Bronchial epithelial cell (primary cell): ENCODE measurements around the gene FJX1. TPM values are rescaled to one million over a fixed set of nuclear protein-coding genes. Genes with fewer than 3 reads are reported as not detected.

Experiments used
- DNase-seq: peaks from one replicate; pipeline ENCODE4 v3.0.0-alpha.2; 2010; ENCODE audit warnings: low read depth
- FAIRE-seq: peaks from 2 replicates; lab custom pipeline; 2011; peaks lifted over from hg19 to GRCh38; lab: Jason Lieb, UNC
- H3K27me3 ChIP-seq: 2 replicates; pipeline ENCODE4 v1.5.1; 2011; ENCODE audit warnings: low read length; ENCODE audit not compliant: control insufficient read depth, insufficient read depth
- H3K36me3 ChIP-seq: 2 replicates; pipeline ENCODE4 v1.5.1; 2011; ENCODE audit warnings: low read length; ENCODE audit not compliant: control insufficient read depth, insufficient read depth
- H3K4me3 ChIP-seq: 2 replicates; pipeline ENCODE4 v1.5.1; 2011; ENCODE audit warnings: mild to moderate bottlenecking, low read depth, low read length, control low read depth
- total RNA-seq: library from RNA; depleted of rRNA; stranded (reverse); fragments of >200 nt; gene quantifications from 2 replicates; pipeline ENCODE4 v1.2.1, GENCODE V29; 2014
- TF ChIP-seq, protein P1 (sequence below): IDR thresholded peaks from 2 replicates; pipeline ENCODE4 v1.5.1; 2011; ENCODE audit warnings: mild to moderate bottlenecking, moderate library complexity, low read length, control low read depth, inconsistent platforms; ENCODE audit not compliant: insufficient read depth, severe bottlenecking

FJX1 gene
- total RNA-seq, 1 donor from 2014 or later = 24.7 TPM

DNA sequence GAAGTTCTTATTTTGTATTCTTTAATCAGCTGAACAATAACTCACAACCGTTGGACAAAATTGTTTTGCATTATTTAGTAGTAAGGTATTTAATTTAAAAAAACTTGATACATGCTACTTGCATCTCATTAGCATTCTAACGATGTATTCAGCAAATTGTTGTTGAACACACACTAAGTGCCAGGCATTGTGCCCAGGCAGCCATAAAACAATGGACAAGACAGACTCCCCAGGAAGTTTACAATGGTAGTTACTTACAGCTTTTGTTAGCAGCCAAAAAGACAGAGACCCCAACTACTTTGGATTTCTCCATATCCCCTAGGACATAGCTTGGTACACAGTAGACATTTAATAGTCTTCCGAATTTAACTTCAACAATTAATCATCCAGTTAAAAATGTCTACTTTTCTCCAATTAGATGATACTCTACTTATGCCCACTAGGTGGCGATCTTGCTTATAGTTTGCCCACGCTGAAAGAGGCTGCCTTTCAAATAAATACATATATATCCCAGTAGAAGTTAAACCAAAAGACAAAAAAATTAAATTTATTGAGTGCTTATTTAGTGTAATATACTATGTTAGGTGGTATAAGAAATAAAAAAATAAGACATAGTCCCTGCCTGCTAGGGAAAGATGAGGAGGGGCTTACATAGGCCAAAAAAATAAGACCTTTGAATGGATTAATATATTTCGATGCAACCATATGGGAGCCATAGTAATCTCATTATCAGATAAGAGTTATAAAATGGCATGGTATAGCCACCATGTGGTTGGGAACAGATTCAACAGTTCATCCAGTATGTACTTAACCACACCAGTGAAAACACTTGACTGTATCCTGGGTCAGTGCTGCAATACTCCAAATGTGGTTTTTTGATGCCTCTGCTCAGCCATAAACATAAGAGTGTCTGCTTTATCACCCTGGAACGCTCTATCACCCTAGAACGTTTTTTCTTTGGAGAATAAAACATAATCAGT, 2.0 kb upstream of the FJX1 start:
- no peak for FAIRE-seq
- Histone ChIP-seq H3K36me3 (no peaks in the 10 kb centered on the region), H3K27me3 (no peaks in the 10 kb centered on the region), H3K4me3 (no peak overlapping the region)
- TF ChIP-seq, protein P1, sequence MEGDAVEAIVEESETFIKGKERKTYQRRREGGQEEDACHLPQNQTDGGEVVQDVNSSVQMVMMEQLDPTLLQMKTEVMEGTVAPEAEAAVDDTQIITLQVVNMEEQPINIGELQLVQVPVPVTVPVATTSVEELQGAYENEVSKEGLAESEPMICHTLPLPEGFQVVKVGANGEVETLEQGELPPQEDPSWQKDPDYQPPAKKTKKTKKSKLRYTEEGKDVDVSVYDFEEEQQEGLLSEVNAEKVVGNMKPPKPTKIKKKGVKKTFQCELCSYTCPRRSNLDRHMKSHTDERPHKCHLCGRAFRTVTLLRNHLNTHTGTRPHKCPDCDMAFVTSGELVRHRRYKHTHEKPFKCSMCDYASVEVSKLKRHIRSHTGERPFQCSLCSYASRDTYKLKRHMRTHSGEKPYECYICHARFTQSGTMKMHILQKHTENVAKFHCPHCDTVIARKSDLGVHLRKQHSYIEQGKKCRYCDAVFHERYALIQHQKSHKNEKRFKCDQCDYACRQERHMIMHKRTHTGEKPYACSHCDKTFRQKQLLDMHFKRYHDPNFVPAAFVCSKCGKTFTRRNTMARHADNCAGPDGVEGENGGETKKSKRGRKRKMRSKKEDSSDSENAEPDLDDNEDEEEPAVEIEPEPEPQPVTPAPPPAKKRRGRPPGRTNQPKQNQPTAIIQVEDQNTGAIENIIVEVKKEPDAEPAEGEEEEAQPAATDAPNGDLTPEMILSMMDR = peak; percentile 37
- DNase-seq = peak; percentile 53

DNA sequence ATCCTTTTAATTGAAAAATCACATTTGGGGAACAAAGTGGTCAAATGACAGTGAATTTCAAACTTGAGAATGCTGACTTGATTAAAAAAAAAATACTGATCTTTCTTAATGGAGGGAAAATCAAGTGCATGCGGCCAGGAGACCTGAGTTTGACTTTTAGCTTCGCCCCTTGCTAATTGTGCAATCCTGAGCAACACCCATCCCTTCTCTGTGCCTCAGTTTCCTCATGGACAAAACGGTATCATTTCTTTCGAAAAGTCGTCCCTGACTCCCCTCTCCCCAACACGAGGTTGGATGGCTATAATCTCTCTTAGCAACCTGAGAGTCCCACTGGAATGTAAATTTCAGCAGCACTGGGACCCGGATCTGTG, 959 bp upstream of the FJX1 start:
- TF ChIP-seq, protein P1 = no peak
- Histone ChIP-seq H3K4me3 (no peak overlapping the region), H3K27me3 (no peaks in the 10 kb centered on the region), H3K36me3 (no peaks in the 10 kb centered on the region)
- no peak for FAIRE-seq
- DNase-seq = no peak

DNA sequence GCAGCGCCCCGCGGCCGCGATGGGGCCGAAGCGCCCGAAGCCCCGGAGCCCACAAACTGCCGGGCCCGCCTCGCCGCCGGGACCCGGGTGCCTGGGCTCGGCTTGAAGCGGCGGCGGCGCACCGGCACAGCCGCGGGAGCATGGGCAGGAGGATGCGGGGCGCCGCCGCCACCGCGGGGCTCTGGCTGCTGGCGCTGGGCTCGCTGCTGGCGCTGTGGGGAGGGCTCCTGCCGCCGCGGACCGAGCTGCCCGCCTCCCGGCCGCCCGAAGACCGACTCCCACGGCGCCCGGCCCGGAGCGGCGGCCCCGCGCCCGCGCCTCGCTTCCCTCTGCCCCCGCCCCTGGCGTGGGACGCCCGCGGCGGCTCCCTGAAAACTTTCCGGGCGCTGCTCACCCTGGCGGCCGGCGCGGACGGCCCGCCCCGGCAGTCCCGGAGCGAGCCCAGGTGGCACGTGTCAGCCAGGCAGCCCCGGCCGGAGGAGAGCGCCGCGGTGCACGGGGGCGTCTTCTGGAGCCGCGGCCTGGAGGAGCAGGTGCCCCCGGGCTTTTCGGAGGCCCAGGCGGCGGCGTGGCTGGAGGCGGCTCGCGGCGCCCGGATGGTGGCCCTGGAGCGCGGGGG, 346 bp downstream of the FJX1 start:
- Histone ChIP-seq H3K4me3 (peak overlapping the region; percentile 87), H3K27me3 (no peaks in the 10 kb centered on the region), H3K36me3 (no peaks in the 10 kb centered on the region)
- FAIRE-seq (no peak), DNase-seq (peak; percentile 10)
- TF ChIP-seq, protein P1 = peak; percentile 22

DNA sequence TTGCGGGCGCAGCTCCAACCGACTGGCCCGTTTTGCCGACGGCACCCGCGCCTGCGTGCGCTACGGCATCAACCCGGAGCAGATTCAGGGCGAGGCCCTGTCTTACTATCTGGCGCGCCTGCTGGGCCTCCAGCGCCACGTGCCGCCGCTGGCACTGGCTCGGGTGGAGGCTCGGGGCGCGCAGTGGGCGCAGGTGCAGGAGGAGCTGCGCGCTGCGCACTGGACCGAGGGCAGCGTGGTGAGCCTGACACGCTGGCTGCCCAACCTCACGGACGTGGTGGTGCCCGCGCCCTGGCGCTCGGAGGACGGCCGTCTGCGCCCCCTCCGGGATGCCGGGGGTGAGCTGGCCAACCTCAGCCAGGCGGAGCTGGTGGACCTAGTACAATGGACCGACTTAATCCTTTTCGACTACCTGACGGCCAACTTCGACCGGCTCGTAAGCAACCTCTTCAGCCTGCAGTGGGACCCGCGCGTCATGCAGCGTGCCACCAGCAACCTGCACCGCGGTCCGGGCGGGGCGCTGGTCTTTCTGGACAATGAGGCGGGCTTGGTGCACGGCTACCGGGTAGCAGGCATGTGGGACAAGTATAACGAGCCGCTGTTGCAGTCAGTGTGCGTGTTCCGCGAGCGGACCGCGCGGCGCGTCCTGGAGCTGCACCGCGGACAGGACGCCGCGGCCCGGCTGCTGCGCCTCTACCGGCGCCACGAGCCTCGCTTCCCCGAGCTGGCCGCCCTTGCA, 1.0 kb downstream of the FJX1 start:
- DNase-seq (peak; percentile 22), FAIRE-seq (no peak)
- Histone ChIP-seq H3K4me3 (peak overlapping the region; percentile 87), H3K27me3 (no peaks in the 10 kb centered on the region), H3K36me3 (no peaks in the 10 kb centered on the region)
- TF ChIP-seq, protein P1 = no peak

DNA sequence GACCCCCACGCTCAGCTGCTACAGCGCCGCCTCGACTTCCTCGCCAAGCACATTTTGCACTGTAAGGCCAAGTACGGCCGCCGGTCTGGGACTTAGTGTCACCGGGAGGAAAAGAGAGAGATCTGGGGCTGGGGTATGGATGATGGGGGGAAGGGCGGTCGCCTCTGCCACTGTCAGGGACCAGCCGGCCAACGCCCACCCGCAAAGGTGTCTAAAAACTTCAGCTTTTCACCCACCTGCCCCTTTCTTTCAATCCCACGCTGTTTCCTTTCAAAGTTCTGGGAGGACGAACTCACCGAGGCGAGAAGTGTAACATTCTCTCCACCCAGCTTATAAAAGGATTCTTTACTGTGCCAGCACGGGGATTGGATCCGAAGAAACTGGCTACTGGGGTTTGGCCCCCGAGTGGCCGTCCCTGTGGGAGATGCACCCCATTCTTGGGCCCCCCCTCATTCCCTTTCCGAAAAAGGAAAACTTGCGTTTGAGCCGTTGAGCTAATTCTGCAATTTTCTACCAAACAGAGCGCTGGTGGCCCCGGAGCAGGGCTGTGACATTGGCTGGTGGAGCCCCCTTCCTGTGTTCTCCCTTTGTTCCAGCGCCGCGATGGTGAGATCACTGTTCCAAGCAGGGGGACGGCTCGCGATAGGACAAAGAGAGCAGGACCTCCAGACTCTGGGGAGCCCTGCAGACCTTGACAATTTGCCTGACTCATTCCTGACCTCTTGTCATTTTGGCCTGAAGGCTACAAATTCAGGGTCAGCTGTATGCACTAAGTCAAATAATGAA, 1.8 kb downstream of the FJX1 start:
- FAIRE-seq (no peak), DNase-seq (peak; percentile 29)
- TF ChIP-seq, protein P1 = peak; percentile 2
- H3K27me3 ChIP-seq = no peaks in the 10 kb centered on the region
- H3K36me3 ChIP-seq = no peaks in the 10 kb centered on the region
- H3K4me3 ChIP-seq = peak overlapping the region; percentile 87
